ENCODE measurements around the gene NR3C1.

Gene NR3C1

GRCh38 chr5:143304836-143305475 is 98.5 kb downstream of the NR3C1 start:
- no peak for DNase-seq

- no peak for DNase-seq
Observed at GRCh38 chr5:143302341-143303045, 101.0 kb downstream of the NR3C1 start.

- DNase-seq = no peak
Observed at GRCh38 chr5:143297756-143298155, 105.7 kb downstream of the NR3C1 start.

- DNase-seq = no peak
Observed at GRCh38 chr5:143290125-143290524, 113.4 kb downstream of the NR3C1 start.

GRCh38 chr5:143284521-143284920 is 119.0 kb downstream of the NR3C1 start:
- DNase-seq = no peak

- no peak for DNase-seq
Observed at GRCh38 chr5:143284002-143284401, 119.5 kb downstream of the NR3C1 start.

GRCh38 chr5:143281226-143281625 is 122.3 kb downstream of the NR3C1 start:
- no peak for DNase-seq

- DNase-seq = no peak
Observed at GRCh38 chr5:143279698-143280097, 123.8 kb downstream of the NR3C1 start.

GRCh38 chr5:143277536-143277935 is 126.0 kb downstream of the NR3C1 start:
- no peak for DNase-seq

GRCh38 chr5:143275512-143276363 is 127.7 kb downstream of the NR3C1 start:
- DNase-seq = no peak

GRCh38 chr5:143274952-143275351 is 128.5 kb downstream of the NR3C1 start:
- DNase-seq = no peak

- DNase-seq = no peak
Observed at GRCh38 chr5:143271431-143271830, 132.1 kb downstream of the NR3C1 start.

- no peak for DNase-seq
Observed at GRCh38 chr5:143268388-143268787, 135.1 kb downstream of the NR3C1 start.

GRCh38 chr5:143267186-143267585 is 136.3 kb downstream of the NR3C1 start:
- DNase-seq = no peak

GRCh38 chr5:143265995-143266394 is 137.5 kb downstream of the NR3C1 start:
- no peak for DNase-seq

- no peak for DNase-seq
Observed at GRCh38 chr5:143263272-143263810, 140.1 kb downstream of the NR3C1 start.

GRCh38 chr5:143262393-143263174 is 140.9 kb downstream of the NR3C1 start:
- DNase-seq = no peak

- DNase-seq = peak; percentile 18
Observed at GRCh38 chr5:143261748-143262392, 141.6 kb downstream of the NR3C1 start.

GRCh38 chr5:143259254-143259605 is 144.3 kb downstream of the NR3C1 start:
- DNase-seq = no peak

- DNase-seq = no peak
Observed at GRCh38 chr5:143258559-143259253, 144.8 kb downstream of the NR3C1 start.

- no peak for DNase-seq
Observed at GRCh38 chr5:143254819-143255218, 148.7 kb downstream of the NR3C1 start.

GRCh38 chr5:143251946-143252345 is 151.5 kb downstream of the NR3C1 start:
- DNase-seq = no peak

All from activated CD4-positive, alpha-beta T cell treated with anti-CD3 and anti-CD28 coated beads, Interleukin-2, amount 50 U/mL, for 16 hours (primary cell).